GM12801 (cell line): ENCODE measurements around the gene CYP26A1.

ENCODE experiments used
- TF ChIP-seq, protein P1 (sequence below): IDR thresholded peaks from one replicate; pipeline ENCODE4 v1.5.1; 2011; ENCODE audit warnings: control low read depth; ENCODE audit not compliant: insufficient read length; ENCODE audit errors: extremely low read depth

The CYP26A1 gene

DNA sequence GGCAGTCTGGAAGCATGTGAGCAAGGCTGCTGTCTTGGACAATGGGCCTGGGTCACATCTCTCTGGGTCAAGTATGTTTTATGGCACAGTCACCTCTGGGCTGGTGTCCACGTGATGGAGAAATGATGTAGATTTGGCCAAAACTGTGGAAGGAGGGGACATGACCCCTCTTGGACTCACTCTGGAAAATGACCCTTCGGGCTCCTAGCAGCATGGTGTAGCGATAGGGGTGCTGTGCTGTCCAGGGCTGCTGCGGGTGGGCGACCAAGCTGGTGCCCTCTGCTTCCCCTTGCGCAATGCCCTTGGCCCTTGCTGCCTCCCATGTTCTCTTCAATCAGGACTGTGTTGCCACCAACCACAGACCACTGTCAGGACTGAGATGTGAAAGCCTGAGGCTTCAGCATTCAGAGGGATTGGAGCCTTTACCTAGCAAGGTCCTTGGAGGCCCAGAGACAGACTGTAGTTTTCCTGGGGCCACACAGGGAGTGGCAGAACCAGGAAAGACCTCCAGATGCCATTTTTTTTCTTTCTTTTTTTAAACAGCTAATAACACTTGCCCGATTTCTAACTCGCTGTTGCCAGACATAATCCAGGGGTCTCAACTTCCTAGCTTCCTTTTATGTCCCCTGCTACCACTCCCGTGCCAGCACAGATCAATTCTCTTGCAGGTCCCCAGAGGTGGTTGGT, 6.1 kb downstream of the CYP26A1 start:
- TF ChIP-seq, protein P1, sequence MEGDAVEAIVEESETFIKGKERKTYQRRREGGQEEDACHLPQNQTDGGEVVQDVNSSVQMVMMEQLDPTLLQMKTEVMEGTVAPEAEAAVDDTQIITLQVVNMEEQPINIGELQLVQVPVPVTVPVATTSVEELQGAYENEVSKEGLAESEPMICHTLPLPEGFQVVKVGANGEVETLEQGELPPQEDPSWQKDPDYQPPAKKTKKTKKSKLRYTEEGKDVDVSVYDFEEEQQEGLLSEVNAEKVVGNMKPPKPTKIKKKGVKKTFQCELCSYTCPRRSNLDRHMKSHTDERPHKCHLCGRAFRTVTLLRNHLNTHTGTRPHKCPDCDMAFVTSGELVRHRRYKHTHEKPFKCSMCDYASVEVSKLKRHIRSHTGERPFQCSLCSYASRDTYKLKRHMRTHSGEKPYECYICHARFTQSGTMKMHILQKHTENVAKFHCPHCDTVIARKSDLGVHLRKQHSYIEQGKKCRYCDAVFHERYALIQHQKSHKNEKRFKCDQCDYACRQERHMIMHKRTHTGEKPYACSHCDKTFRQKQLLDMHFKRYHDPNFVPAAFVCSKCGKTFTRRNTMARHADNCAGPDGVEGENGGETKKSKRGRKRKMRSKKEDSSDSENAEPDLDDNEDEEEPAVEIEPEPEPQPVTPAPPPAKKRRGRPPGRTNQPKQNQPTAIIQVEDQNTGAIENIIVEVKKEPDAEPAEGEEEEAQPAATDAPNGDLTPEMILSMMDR, result no peak

DNA sequence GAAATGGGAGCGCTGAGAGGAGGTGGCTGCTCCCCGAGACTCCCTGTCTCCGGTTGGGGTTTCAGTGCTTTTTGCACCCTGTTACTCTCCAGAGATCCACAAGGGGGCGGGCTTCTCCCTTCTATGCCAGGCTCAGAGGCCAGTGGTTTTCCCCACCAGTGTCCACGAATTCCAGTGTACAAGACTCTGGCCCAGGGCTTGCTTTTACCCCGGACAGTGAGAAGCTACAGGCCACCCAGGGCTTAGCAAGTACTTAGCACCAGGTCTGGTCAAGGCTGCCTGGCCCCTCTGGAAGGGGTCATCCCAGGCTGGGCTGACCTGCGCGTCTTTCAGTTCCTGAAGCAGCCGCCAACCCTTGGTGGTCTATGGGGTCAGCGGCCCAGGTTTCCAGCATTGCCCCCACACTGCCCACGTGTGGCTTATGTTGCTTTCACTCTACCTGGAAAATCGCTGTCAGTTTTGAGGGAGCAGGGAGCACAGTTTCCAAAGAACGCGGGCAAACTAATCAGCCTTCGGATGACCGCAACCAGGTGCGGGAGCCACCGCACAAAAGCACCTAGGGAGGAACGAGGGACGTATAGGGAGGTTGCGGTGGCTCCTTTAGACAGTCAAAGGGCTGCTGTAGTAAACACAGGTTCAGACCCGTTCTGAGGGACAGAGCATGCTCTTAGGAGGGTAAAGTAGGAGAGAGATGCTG, 6.8 kb downstream of the CYP26A1 start:
- TF ChIP-seq, protein P1, result no peak

DNA sequence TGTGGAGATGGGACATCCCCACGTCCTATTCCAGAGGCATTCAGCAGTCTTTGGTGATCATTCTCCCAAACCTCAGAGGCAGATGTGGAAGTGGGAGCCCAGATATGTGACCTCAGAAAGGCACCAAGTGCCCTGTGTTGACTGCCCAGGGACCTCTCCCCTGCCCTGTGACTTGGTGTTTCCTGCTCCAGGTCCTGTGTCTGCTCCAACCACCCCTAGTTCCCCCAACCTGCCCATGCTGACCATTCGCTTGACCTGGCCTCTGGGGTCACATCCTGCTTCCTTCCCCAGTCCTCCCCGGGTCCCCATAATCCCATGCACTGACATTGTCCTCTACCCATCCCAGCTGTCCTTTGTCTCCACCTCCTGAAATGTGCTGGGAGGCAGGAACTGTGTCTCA, 7.6 kb downstream of the CYP26A1 start:
- TF ChIP-seq, protein P1, result no peak

DNA sequence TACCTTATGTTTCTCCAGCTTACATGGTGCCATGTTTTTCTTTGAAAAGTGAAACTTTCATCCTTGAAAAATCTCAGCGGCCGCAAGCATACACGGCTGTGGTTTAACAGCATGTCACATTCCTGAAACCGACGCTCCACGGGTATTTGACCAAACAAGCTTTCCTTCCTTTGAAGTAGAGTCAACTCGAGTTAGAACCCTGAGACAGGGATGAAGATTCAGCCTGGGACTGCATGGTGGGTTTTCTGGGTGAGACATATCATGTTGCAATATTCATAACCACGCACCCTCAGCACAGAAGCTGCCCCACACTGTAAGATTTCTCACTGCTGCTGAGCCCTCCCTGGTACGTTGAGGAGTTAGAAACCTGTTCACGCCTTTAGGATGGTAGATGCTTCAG, 8.1 kb downstream of the CYP26A1 start:
- TF ChIP-seq, protein P1, result no peak

DNA sequence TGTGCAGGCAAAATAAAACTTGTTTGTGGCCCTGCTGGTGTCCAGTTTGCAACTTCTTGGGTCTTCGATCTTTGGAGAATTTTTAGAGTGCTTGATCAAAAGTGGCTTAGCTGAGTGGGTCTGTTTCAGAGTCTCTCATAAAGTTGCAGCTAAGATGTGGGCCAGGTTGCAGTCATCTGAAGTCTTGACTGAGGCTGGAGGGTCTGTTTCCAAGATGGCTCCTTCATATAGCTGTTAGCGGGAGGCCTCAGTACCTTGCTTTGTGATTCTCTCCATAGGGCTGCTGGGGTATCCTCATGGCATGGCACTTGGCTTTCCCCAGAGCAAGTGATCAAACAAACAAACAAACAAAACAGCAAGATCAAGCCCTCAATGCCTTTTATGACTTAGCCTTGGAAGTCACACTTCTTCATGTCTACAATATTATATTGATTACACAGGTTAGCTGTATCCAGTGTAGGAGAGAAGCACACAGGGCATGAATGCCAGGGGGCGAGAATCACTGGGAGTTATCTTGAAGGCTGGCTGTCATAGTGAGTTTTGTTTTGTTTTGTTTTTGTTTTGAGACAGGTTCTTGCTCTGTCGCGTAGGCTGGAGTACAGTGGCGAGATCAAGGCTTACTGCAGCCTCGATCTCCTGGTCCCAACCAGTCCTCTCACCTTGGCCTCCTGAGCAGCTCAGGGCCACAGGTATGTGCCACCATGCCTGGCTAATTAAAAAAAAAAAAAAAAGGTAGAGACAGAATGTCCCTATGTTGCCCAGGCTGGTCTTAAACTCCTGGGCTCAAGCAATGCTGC, 10.2 kb downstream of the CYP26A1 start:
- TF ChIP-seq, protein P1, result no peak

DNA sequence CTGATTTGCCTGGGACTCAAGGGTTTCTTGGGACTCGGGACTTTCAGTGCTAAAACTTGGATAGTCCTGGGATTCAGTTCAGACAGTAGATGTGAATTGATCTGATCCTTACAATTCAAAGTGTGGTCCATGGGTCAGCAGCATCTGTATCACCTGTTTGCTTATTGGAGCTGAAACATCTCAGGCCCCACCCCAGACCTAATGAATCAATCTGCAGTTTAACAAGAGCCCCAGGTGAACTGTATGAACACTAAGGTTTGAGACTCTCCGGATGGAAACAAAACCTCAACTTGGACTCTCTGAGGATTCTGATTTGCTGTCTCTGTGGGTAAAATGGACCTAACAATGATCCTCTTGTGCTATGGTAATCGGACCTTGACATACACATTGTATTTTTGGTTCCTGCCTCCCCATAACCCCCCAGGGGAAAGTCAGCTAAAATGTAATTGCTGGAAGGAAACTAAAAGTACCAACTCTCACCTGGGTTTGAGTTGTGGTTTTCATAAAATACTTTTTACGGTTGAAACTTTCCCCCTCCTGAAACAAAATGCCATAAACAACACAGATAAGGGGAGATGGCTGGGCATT, 11.7 kb downstream of the CYP26A1 start:
- TF ChIP-seq, protein P1, result no peak

DNA sequence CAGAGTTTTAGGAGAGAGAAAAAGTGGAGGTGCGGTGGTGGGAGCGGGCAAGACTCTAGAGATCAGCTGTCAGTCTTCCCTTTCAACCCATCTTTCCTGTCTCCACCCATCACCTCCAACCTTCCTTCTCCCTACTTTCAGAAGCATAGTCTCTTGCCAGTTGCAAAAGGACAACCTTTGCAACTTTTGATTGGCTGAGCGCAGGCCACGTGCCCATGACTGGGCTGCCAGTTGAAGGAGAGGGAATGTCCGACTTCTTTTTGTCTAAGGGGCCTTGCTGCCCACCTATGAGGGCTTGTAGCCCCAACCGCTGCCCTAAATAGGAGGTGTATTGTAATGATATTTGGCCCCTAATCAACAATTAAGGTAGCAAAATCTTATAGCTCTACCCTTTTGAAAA, 12.6 kb downstream of the CYP26A1 start:
- TF ChIP-seq, protein P1, result no peak
